Fibroblast of pulmonary artery (primary cell): ENCODE data around the gene C22orf31.
A peak's percentile ranks its signal among the peaks of the same experiment; 100 is the strongest.

Experiments used
- DNase-seq: peaks from one replicate; pipeline ENCODE4 v3.0.0-alpha.2; 2010; ENCODE audit warnings: low read depth
- H3K4me3 ChIP-seq: replicated peaks from 2 replicates; pipeline ENCODE4 v1.5.1; 2011; ENCODE audit warnings: low read depth, mild to moderate bottlenecking, control low read depth, low read length, moderate library complexity
- CTCF ChIP-seq: IDR thresholded peaks from 2 replicates; pipeline ENCODE4 v1.5.1; 2011; ENCODE audit warnings: mild to moderate bottlenecking, control low read depth, low read length, inconsistent platforms; ENCODE audit errors: missing control alignments

Gene C22orf31

GRCh38 chr22:29032584-29032983, 29.0 kb downstream of the C22orf31 start:
- no peak for TF ChIP-seq CTCF
- DNase-seq: peak; percentile 13
- H3K4me3 ChIP-seq: no peak overlapping the region

- TF ChIP-seq CTCF: no peak
- no peak for DNase-seq
- peak overlapping the region; percentile 36 for H3K4me3 ChIP-seq
These were observed 29.6 kb downstream of the C22orf31 start for GRCh38 chr22:29032014-29032475.

GRCh38 chr22:29031227-29032011, 30.2 kb downstream of the C22orf31 start:
- H3K4me3 ChIP-seq: peak overlapping the region; percentile 36
- DNase-seq: peak; percentile 95

GRCh38 chr22:29030618-29031226, 30.9 kb downstream of the C22orf31 start:
- TF ChIP-seq CTCF: no peak
- DNase-seq: peak; percentile 81
- peak overlapping the region; percentile 36 for H3K4me3 ChIP-seq

More at GRCh38 chr22:29031227-29032011, 30.2 kb downstream of the C22orf31 start:
- TF ChIP-seq CTCF: peak; percentile 7

GRCh38 chr22:29030016-29030617, 31.5 kb downstream of the C22orf31 start:
- no peak for TF ChIP-seq CTCF
- peak overlapping the region; percentile 36 for H3K4me3 ChIP-seq

GRCh38 chr22:29029202-29030000, 32.2 kb downstream of the C22orf31 start:
- H3K4me3 ChIP-seq: no peak overlapping the region
- TF ChIP-seq CTCF: no peak
- DNase-seq: no peak

More at GRCh38 chr22:29030016-29030617, 31.5 kb downstream of the C22orf31 start:
- DNase-seq: peak; percentile 16
